Trophoblast cell (in vitro differentiated cells and primary cell): ENCODE measurements around the gene ZNF775.

ENCODE experiments used
- DNase-seq, 2 donors: peaks; one replicate each; pipeline ENCODE4 v3.0.0-alpha.2; 2016
- H2AFZ ChIP-seq: 2 replicates; pipeline ENCODE4 v1.6.1; 2013; ENCODE audit warnings: low read length, moderate library complexity, mild to moderate bottlenecking; ENCODE audit not compliant: insufficient read depth, poor library complexity
- H2AK5ac ChIP-seq: 2 replicates; pipeline ENCODE4 v1.6.1; 2013; ENCODE audit warnings: mild to moderate bottlenecking, low read length
- H2BK120ac ChIP-seq: 2 replicates; pipeline ENCODE4 v1.6.1; 2013; ENCODE audit warnings: low read length, mild to moderate bottlenecking, moderate library complexity; ENCODE audit not compliant: insufficient read depth, poor library complexity
- H2BK12ac ChIP-seq: 2 replicates; pipeline ENCODE4 v1.6.1; 2013; ENCODE audit warnings: mild to moderate bottlenecking, low read length, moderate library complexity
- H2BK5ac ChIP-seq: 2 replicates; pipeline ENCODE4 v1.6.1; 2013; ENCODE audit warnings: low read length, low read depth, moderate library complexity, mild to moderate bottlenecking; ENCODE audit not compliant: poor library complexity
- H3K14ac ChIP-seq: 2 replicates; pipeline ENCODE4 v1.6.1; 2013; ENCODE audit warnings: mild to moderate bottlenecking, low read length
- H3K18ac ChIP-seq: 2 replicates; pipeline ENCODE4 v1.6.1; 2013; ENCODE audit warnings: mild to moderate bottlenecking, low read length
- H3K23ac ChIP-seq: 2 replicates; pipeline ENCODE4 v1.6.1; 2013; ENCODE audit warnings: low read length
- H3K27ac ChIP-seq: 2 replicates; pipeline ENCODE4 v1.5.1; 2013; ENCODE audit warnings: low read depth, mild to moderate bottlenecking, inconsistent platforms, low read length, moderate library complexity
- H3K27me3 ChIP-seq: 2 replicates; pipeline ENCODE4 v1.6.1; 2013; ENCODE audit warnings: inconsistent platforms, mild to moderate bottlenecking, low read length, moderate library complexity; ENCODE audit not compliant: insufficient read depth
- H3K36me3 ChIP-seq, 2 experiments: 1 replicate in 1 of 2; 2 replicates in 1 of 2; pipeline ENCODE4 v1.6.1; 2013; ENCODE audit warnings: low read length in 2 of 2, mild to moderate bottlenecking in 2 of 2, moderate library complexity in 1 of 2; ENCODE audit not compliant: insufficient read depth in 2 of 2, control insufficient read depth in 1 of 2
- H3K4ac ChIP-seq: 2 replicates; pipeline ENCODE4 v1.6.1; 2013; ENCODE audit warnings: low read depth, mild to moderate bottlenecking, low read length, moderate library complexity
- H3K4me1 ChIP-seq, 2 experiments: 1 replicate in 1 of 2; 2 replicates in 1 of 2; pipeline ENCODE4 v1.6.1; 2013; ENCODE audit warnings: low read length in 2 of 2, mild to moderate bottlenecking in 2 of 2, moderate library complexity in 1 of 2; ENCODE audit not compliant: insufficient read depth in 2 of 2, control insufficient read depth in 1 of 2
- H3K4me2 ChIP-seq: 2 replicates; pipeline ENCODE4 v1.6.1; 2013; ENCODE audit warnings: inconsistent platforms, mild to moderate bottlenecking, low read length, moderate library complexity
- H3K4me3 ChIP-seq: 2 replicates; pipeline ENCODE4 v1.5.1; 2013; ENCODE audit warnings: mild to moderate bottlenecking, low read depth, low read length, inconsistent platforms
- H3K79me1 ChIP-seq: one replicate; pipeline ENCODE4 v1.6.1; 2013; ENCODE audit warnings: low read length
- H3K79me2 ChIP-seq: 2 replicates; pipeline ENCODE4 v1.6.1; 2013; ENCODE audit warnings: low read length, mild to moderate bottlenecking; ENCODE audit not compliant: control insufficient read depth, insufficient read depth, poor library complexity
- H3K9ac ChIP-seq: 2 replicates; pipeline ENCODE4 v1.6.1; 2013; ENCODE audit warnings: mild to moderate bottlenecking, low read length
- H3K9me3 ChIP-seq: 2 replicates; pipeline ENCODE4 v1.6.1; 2013; ENCODE audit warnings: low read depth, mild to moderate bottlenecking, control low read depth, inconsistent platforms, low read length; ENCODE audit not compliant: insufficient read depth
- H4K12ac ChIP-seq: 2 replicates; pipeline ENCODE4 v1.6.1; 2013; ENCODE audit warnings: low read depth, mild to moderate bottlenecking, low read length, moderate library complexity
- H4K8ac ChIP-seq: 2 replicates; pipeline ENCODE4 v1.6.1; 2013; ENCODE audit warnings: low read depth, mild to moderate bottlenecking, low read length, moderate library complexity
- H4K91ac ChIP-seq: one replicate; pipeline ENCODE4 v1.6.1; 2013; ENCODE audit warnings: low read depth, mild to moderate bottlenecking, low read length, moderate library complexity
- WGBS: extraction: QIAGEN DNeasy Blood & Tissue Kit; methylation state at CpG from one replicate; pipeline ENCODE4 v1.1.7; 2013; ENCODE audit warnings: missing lambda C conversion rate; ENCODE audit not compliant: insufficient read length, insufficient coverage; ENCODE audit errors: extremely low coverage; 5-methylcytosine and 5-hydroxymethylcytosine counted together

Gene ZNF775

DNA sequence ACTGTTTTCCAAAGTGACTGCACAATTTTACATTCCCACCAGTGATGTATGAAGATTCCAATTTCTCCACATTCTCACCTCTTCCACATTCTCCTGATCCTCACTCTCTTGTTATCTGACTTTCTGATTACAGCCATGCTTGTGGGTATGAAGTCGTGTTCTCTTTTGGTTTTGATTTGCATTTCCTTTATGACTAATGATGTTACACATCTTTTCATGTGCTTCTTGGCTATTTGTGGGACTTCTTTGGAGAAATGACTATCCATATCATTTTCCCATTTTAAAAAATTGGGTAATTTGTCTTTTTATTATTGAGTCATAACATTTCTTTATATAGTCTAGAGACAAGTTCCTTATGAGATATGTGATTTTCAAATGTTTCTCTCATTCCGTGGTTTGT is 60.8 kb downstream of the ZNF775 start:
- H3K23ac ChIP-seq, result no peak overlapping the region
- peaks cover 14% of the 10 kb centered on the region for H3K9me3 ChIP-seq
- H3K4me2 ChIP-seq, result no peak overlapping the region
- H2BK12ac ChIP-seq, result no peak overlapping the region
- H3K4me3 ChIP-seq, result no peak overlapping the region
- no peak overlapping the region for H2AK5ac ChIP-seq
- H3K9ac ChIP-seq, result no peak overlapping the region
- no peaks in the 10 kb centered on the region for H3K27me3 ChIP-seq
- H2AFZ ChIP-seq, result no peak overlapping the region
- no peak overlapping the region for H4K8ac ChIP-seq
- no peak for DNase-seq
- H3K79me1 ChIP-seq, result no peaks in the 10 kb centered on the region
- H4K91ac ChIP-seq, result no peak overlapping the region
- no peak overlapping the region for H3K4ac ChIP-seq
- no peak overlapping the region for H2BK5ac ChIP-seq
- no peak overlapping the region for H2BK120ac ChIP-seq
- H4K12ac ChIP-seq, result no peak overlapping the region
- H3K27ac ChIP-seq, result no peak overlapping the region
- H3K4me1 ChIP-seq, result no peaks in the 10 kb centered on the region
- H3K18ac ChIP-seq, result no peak overlapping the region
- H3K79me2 ChIP-seq, result no peaks in the 10 kb centered on the region
- WGBS, result no CpG with 5 or more reads among the region's 2 CpGs
- no peak overlapping the region for H3K14ac ChIP-seq
- H3K36me3 ChIP-seq, result no peaks in the 10 kb centered on the region

DNA sequence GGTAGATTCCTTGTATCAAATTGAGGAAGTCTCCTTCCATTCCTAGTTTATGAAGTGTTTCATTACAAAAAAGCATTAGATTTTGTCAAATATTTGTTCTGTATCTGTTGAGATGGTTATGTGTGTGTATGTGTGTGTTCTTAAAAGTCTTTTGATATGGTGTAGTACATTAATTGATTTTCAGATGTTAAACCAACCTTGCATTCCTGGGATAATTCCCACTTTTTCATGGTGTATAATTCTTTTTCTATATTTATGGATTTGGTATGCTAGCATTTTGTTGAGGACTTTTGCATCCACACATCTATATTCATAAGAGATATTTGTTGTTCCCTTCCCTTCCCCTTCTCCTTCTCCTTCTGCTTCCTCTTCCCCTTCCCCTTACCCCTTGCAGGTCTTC is 62.4 kb downstream of the ZNF775 start:
- H3K79me1 ChIP-seq, result no peaks in the 10 kb centered on the region
- H3K27me3 ChIP-seq, result no peaks in the 10 kb centered on the region
- no peak overlapping the region for H2AFZ ChIP-seq

DNA sequence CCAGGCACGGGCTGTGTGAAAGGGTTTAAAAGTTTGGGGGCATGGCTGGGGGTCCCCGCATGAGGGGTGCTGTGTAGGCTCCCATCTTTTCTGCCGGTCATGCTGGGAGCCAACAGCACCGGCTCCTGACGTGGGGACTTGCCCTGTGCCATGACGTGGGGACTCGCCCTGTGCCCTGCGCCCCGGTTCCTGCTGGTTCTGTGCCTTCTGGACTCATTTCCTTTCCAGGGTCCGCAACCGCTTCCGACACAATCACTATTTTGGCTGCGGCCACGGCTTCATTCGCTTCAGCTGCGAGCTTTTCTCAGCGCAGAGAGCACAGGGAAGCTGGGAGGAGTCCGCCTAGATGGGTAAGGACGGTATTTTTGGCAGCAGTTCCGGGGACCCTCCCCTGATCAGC is 63.7 kb downstream of the ZNF775 start:
- Histone ChIP-seq H2BK120ac (no peak overlapping the region), H3K23ac (no peak overlapping the region), H3K4me1 (no peaks in the 10 kb centered on the region), H2AK5ac (no peak overlapping the region), H3K4me2 (no peak overlapping the region), H2BK12ac (no peak overlapping the region), H3K27ac (no peak overlapping the region), H3K14ac (no peak overlapping the region), H2BK5ac (no peak overlapping the region), H2AFZ (no peak overlapping the region), H3K4me3 (no peak overlapping the region), H4K8ac (no peak overlapping the region), H3K9ac (no peak overlapping the region), H3K36me3 (no peaks in the 10 kb centered on the region), H3K79me2 (no peaks in the 10 kb centered on the region), H3K4ac (no peak overlapping the region), H3K9me3 (peaks cover 14% of the 10 kb centered on the region), H3K18ac (no peak overlapping the region), H3K79me1 (no peaks in the 10 kb centered on the region), H4K12ac (no peak overlapping the region), H4K91ac (no peak overlapping the region), H3K27me3 (no peaks in the 10 kb centered on the region)
- DNase-seq, result no peak
- WGBS, result no CpG with 5 or more reads among the region's 20 CpGs

More for the DNA sequence above, 62.4 kb downstream of the ZNF775 start:
- Histone ChIP-seq H3K9ac (no peak overlapping the region), H4K8ac (no peak overlapping the region), H3K27ac (no peak overlapping the region), H3K79me2 (no peaks in the 10 kb centered on the region), H3K18ac (no peak overlapping the region), H3K23ac (no peak overlapping the region), H3K14ac (no peak overlapping the region), H4K91ac (no peak overlapping the region), H4K12ac (no peak overlapping the region), H2BK5ac (no peak overlapping the region), H3K4me2 (no peak overlapping the region), H3K4me1 (no peaks in the 10 kb centered on the region), H3K36me3 (no peaks in the 10 kb centered on the region), H2BK120ac (no peak overlapping the region), H3K9me3 (peaks cover 14% of the 10 kb centered on the region), H2AK5ac (no peak overlapping the region), H2BK12ac (no peak overlapping the region), H3K4ac (no peak overlapping the region), H3K4me3 (no peak overlapping the region)
- DNase-seq, result no peak

DNA sequence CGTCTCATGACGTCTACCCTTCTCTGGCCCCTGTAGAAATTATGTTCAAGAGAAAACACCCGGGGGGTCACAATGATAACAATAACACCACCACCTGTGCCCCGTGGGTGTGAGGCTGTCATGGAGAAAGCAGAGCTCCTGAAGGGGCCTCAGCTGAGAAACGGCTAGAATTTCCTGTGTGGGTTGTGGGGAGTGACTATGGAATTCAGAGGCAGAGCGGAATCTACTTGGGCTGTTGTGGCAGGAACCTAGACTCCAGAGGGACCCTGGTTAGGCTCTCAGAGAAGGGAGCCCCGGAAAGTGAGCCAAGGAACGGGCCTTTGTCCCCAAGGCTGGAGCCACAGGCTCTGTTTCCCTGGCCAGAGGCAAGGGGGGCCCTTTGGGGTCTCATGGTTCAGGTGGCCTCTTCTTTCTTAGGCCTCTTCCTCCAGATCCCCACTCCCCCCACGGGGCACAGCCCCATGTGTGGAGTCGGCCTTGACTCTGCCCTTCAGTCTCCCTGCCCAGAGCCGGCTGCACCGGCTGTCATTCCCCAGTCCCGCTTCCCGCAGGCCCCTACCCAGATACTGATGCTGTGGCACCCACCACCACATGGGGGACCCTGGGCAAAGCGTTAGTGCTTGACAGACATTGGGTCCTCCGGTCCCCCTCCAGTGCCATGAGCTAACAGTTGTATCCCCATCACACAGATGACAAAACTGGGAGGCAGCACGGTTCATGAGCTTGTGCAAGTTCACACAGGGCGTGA is 64.8 kb downstream of the ZNF775 start:
- Histone ChIP-seq H3K18ac (no peak overlapping the region), H2BK120ac (no peak overlapping the region), H3K9ac (no peak overlapping the region), H3K9me3 (peaks cover 14% of the 10 kb centered on the region), H3K14ac (no peak overlapping the region), H4K91ac (no peak overlapping the region), H3K27me3 (no peaks in the 10 kb centered on the region), H4K12ac (no peak overlapping the region), H2BK5ac (no peak overlapping the region), H3K27ac (no peak overlapping the region), H3K4ac (no peak overlapping the region), H3K4me3 (no peak overlapping the region), H3K79me2 (no peaks in the 10 kb centered on the region), H3K79me1 (no peaks in the 10 kb centered on the region), H2AFZ (no peak overlapping the region), H3K4me2 (no peak overlapping the region), H2BK12ac (no peak overlapping the region), H4K8ac (no peak overlapping the region), H3K36me3 (no peaks in the 10 kb centered on the region), H2AK5ac (no peak overlapping the region), H3K23ac (no peak overlapping the region), H3K4me1 (no peaks in the 10 kb centered on the region)
- no CpG with 5 or more reads among the region's 18 CpGs for WGBS
- no peak for DNase-seq
